A549 (cell line): ENCODE measurements around the gene BAHD1. TPM values are rescaled to one million over a fixed set of nuclear protein-coding genes. Genes with fewer than 3 reads are reported as not detected.

ENCODE experiments used
- ATAC-seq, 2 experiments: fragments of 200-7000 bp in 1 of 2; fragments of >200 bp in 1 of 2; cut with Nextera tagmentation in 1 of 2; cut with Tn5 transposase in 1 of 2; 3 replicates each; pipeline versions ENCODE4 v1.8.0 to v1.9.1; 2018 to 2020; ENCODE audit warnings: mild to moderate bottlenecking in 1 of 2, moderate library complexity in 1 of 2
- CTCF ChIA-PET: fragments of 300-600 bp; sonication (Branson Sonifier 250); formaldehyde crosslinking; extraction: SDS; loops from one replicate; lab custom pipeline; 2021; ENCODE audit warnings: antibody characterized with exemption, inconsistent platforms; lab: Yijun Ruan, JAX
- POLR2A ChIA-PET: fragments of 350-600 bp; formaldehyde crosslinking; extraction: SDS; loops from one replicate; lab custom pipeline; 2021; ENCODE audit warnings: antibody characterized with exemption, inconsistent platforms; lab: Yijun Ruan, JAX
- DNase-seq, 2 experiments: peaks; one replicate each; pipeline versions ENCODE4 v3.0.0 to v3.0.0-alpha.2; 2011 to 2016; ENCODE audit warnings: low read depth in 1 of 2, low spot score in 1 of 2
- FAIRE-seq: peaks from 2 replicates; lab custom pipeline; 2011; peaks lifted over from hg19 to GRCh38; lab: Jason Lieb, UNC
- H3K27ac ChIP-seq, 2 experiments: fragments of >200 bp; sonication (Bioruptor Twin); formaldehyde crosslinking; 3 replicates each; pipeline ENCODE4 v1.5.1; 2016 to 2017
- H3K4me1 ChIP-seq: fragments of >200 bp; sonication (Bioruptor Twin); formaldehyde crosslinking; 3 replicates; pipeline ENCODE4 v1.6.1; 2016
- H3K4me2 ChIP-seq: fragments of >200 bp; sonication (Bioruptor Twin); formaldehyde crosslinking; 3 replicates; pipeline ENCODE4 v1.6.1; 2016
- H3K4me3 ChIP-seq: fragments of >200 bp; sonication (Bioruptor Twin); formaldehyde crosslinking; 3 replicates; pipeline ENCODE4 v1.5.1; 2016
- H3K9me3 ChIP-seq: fragments of >200 bp; sonication (Bioruptor Twin); formaldehyde crosslinking; 3 replicates; pipeline ENCODE4 v1.6.1; 2016
- ATOH8 ChIP-seq: fragments of 250-450 bp; sonication (Bioruptor Pico); IDR thresholded peaks from 2 replicates; pipeline ENCODE4 v1.5.0; 2020; ENCODE audit warnings: low read depth, mild to moderate bottlenecking, moderate library complexity
- BHLHE40 ChIP-seq: IDR thresholded peaks from 2 replicates; pipeline ENCODE4 v1.6.1; 2012; ENCODE audit warnings: low read depth, low read length, inconsistent platforms
- CBX2 ChIP-seq: fragments of 200-600 bp; sonication (generic); IDR thresholded peaks from 2 replicates; pipeline ENCODE4 v1.6.1; 2016; ENCODE audit warnings: low read depth, mild to moderate bottlenecking, borderline replicate concordance
- CHD2 ChIP-seq: fragments of 150-350 bp; IDR thresholded peaks from 2 replicates; pipeline ENCODE4 v1.6.1; 2014; ENCODE audit warnings: low read length; ENCODE audit not compliant: partially characterized antibody
- EHF ChIP-seq: fragments of 250-450 bp; sonication (Bioruptor Pico); IDR thresholded peaks from 2 replicates; pipeline ENCODE4 v1.5.0; 2020; ENCODE audit warnings: mild to moderate bottlenecking
- HDAC2 ChIP-seq: fragments of 200-600 bp; sonication (generic); IDR thresholded peaks from 2 replicates; pipeline ENCODE4 v1.6.1; 2016
- HEYL ChIP-seq: fragments of 250-450 bp; sonication (Bioruptor Pico); IDR thresholded peaks from 2 replicates; pipeline ENCODE4 v1.8.0; 2021; ENCODE audit warnings: mild to moderate bottlenecking, moderate library complexity
- HMGXB4 ChIP-seq: fragments of 250-450 bp; sonication (Bioruptor Pico); IDR thresholded peaks from 2 replicates; pipeline ENCODE4 v1.5.0; 2021; ENCODE audit warnings: mild to moderate bottlenecking, moderate library complexity, borderline replicate concordance
- HOXB13 ChIP-seq: fragments of 250-450 bp; sonication (Bioruptor Pico); IDR thresholded peaks from 2 replicates; pipeline ENCODE4 v1.5.0; 2020; ENCODE audit warnings: low read depth, mild to moderate bottlenecking, moderate library complexity
- HOXB5 ChIP-seq: fragments of 250-450 bp; sonication (Bioruptor Pico); IDR thresholded peaks from 2 replicates; pipeline ENCODE4 v1.5.0; 2020; ENCODE audit warnings: mild to moderate bottlenecking, moderate library complexity
- KDM1A ChIP-seq: fragments of 200-600 bp; sonication (generic); IDR thresholded peaks from 2 replicates; pipeline ENCODE4 v1.6.1; 2016; ENCODE audit warnings: low read depth, mild to moderate bottlenecking
- KDM5A ChIP-seq: fragments of 200-600 bp; sonication (generic); IDR thresholded peaks from 2 replicates; pipeline ENCODE4 v1.6.1; 2016; ENCODE audit warnings: antibody characterized with exemption, mild to moderate bottlenecking
- MAFK ChIP-seq: fragments of 450-650 bp; IDR thresholded peaks from 2 replicates; pipeline ENCODE4 v1.6.1; 2014; ENCODE audit not compliant: partially characterized antibody
- MAZ ChIP-seq: fragments of 150-350 bp; IDR thresholded peaks from 2 replicates; pipeline ENCODE4 v1.6.1; 2014; ENCODE audit warnings: antibody characterized with exemption, low read depth, low read length, borderline replicate concordance
- NPAS2 ChIP-seq: fragments of 250-450 bp; sonication (Bioruptor Pico); IDR thresholded peaks from 2 replicates; pipeline ENCODE4 v1.8.0; 2022; ENCODE audit warnings: mild to moderate bottlenecking, moderate library complexity, borderline replicate concordance
- PBX3 ChIP-seq: IDR thresholded peaks from 2 replicates; pipeline ENCODE4 v1.6.1; 2012
- PHF8 ChIP-seq: fragments of 200-600 bp; sonication (generic); IDR thresholded peaks from 2 replicates; pipeline ENCODE4 v1.6.1; 2016; ENCODE audit warnings: low read depth, mild to moderate bottlenecking, antibody characterized with exemption, moderate library complexity, borderline replicate concordance
- POLR2A ChIP-seq: IDR thresholded peaks from 2 replicates; pipeline ENCODE4 v1.6.1; 2012; ENCODE audit warnings: mild to moderate bottlenecking, low read length
- RAD21 ChIP-seq, 2 experiments: fragments of >200 bp in 1 of 2; sonication (Bioruptor Twin) in 1 of 2; formaldehyde crosslinking in 1 of 2; IDR thresholded peaks in 1 of 2; conservative IDR thresholded peaks in 1 of 2; 2 replicates in 1 of 2; 3 replicates in 1 of 2; pipeline ENCODE4 v1.6.1; 2012 to 2018; ENCODE audit warnings: inconsistent platforms in 1 of 2
- RFX5 ChIP-seq: fragments of 450-650 bp; IDR thresholded peaks from 2 replicates; pipeline ENCODE4 v1.7.1; 2014; ENCODE audit warnings: antibody characterized with exemption, mild to moderate bottlenecking, moderate library complexity
- RNF2 ChIP-seq: fragments of 200-600 bp; sonication (generic); IDR thresholded peaks from 2 replicates; pipeline ENCODE4 v1.6.1; 2016; ENCODE audit warnings: low read depth, mild to moderate bottlenecking, antibody characterized with exemption, moderate library complexity, borderline replicate concordance
- USF2 ChIP-seq: fragments of 450-650 bp; IDR thresholded peaks from 2 replicates; pipeline ENCODE4 v1.6.1; 2014; ENCODE audit warnings: antibody characterized with exemption
- ZC3H11A ChIP-seq: fragments of 450-650 bp; IDR thresholded peaks from 2 replicates; pipeline ENCODE4 v1.6.1; 2014; ENCODE audit warnings: antibody characterized with exemption, mild to moderate bottlenecking
- ZFP36 ChIP-seq: fragments of 450-650 bp; IDR thresholded peaks from 2 replicates; pipeline ENCODE4 v1.6.1; 2014; ENCODE audit warnings: borderline replicate concordance; ENCODE audit not compliant: partially characterized antibody
- WGBS: methylation state at CpG from one replicate; pipeline ENCODE4 v1.1.6; 2017; ENCODE audit errors: missing lambda C conversion rate; 5-methylcytosine and 5-hydroxymethylcytosine counted together
- polyA plus RNA-seq, 4 experiments: library from polyadenylated mRNA; depleted of rRNA in 3 of 4; stranded (reverse); fragments of >200 nt; fragmentation: RNase III in 1 of 4; extraction: RNeasy Plus Mini Kit Qiagen cat#74134 plus additional on column Dnase treatment in 1 of 4; gene quantifications; 2 replicates in 3 of 4; 3 replicates in 1 of 4; pipeline ENCODE4 v1.2.3, GENCODE V29; 2011 to 2017

Gene BAHD1
- polyA plus RNA-seq, 2 of the 4 experiments (the other 2 are of a cell fraction): 2.3 to 11.1 TPM

GRCh38 chr15:40456738-40457137, 16.0 kb downstream of the BAHD1 start:
- FAIRE-seq (no peak), ATAC-seq (no peak), DNase-seq (no peak)
- peaks cover 34% of the 10 kb centered on the region for H3K4me1 ChIP-seq
- POLR2A ChIA-PET: no interaction called here
- no peak overlapping the region; the same call in 2 of the 3 replicates for H3K4me2 ChIP-seq
- H3K27ac ChIP-seq: peak overlapping the region in 1 of 2 experiments; percentile 86; a peak in 2 of 6 replicates
- no peaks in the 10 kb centered on the region for H3K9me3 ChIP-seq
- TF ChIP-seq ZC3H11A (no peak), ZFP36 (no peak), HMGXB4 (no peak), EHF (no peak), PHF8 (no peak), RNF2 (no peak), MAZ (no peak), KDM5A (no peak), CHD2 (no peak), RAD21 (conservative IDR thresholded peaks at IDR 0.05 in 1 of 2, IDR thresholded peaks at IDR 0.05 in 1 of 2) (no peak), HOXB5 (CRISPR knock-in tag) (no peak), POLR2A (no peak), HOXB13 (CRISPR knock-in tag) (no peak), USF2 (no peak), HDAC2 (no peak)
- CTCF ChIA-PET: interaction anchor here (3.6 kb wide), 1 partner anchor 50 kb away, joined by 12 read pairs; no protein-coding TSS in a partner anchor
- H3K4me3 ChIP-seq: no peak overlapping the region
- WGBS: 90% methylated on average over 4 of the region's 4 CpGs

GRCh38 chr15:40458495-40459371, 18.0 kb downstream of the BAHD1 start:
- DNase-seq (no peak), FAIRE-seq (no peak), ATAC-seq (no peak)
- 83% methylated on average over 4 of the region's 37 CpGs for WGBS
- CTCF ChIA-PET: interaction anchor here (1.4 to 3.6 kb wide), 3 partner anchors 8 to 48 kb away, joined by 3 to 12 read pairs (median 3); no protein-coding TSS in a partner anchor
- H3K9me3 ChIP-seq: no peaks in the 10 kb centered on the region
- TF ChIP-seq RFX5 (no peak), RAD21 (conservative IDR thresholded peaks at IDR 0.05 in 1 of 2, IDR thresholded peaks at IDR 0.05 in 1 of 2) (no peak)
- no peak overlapping the region for H3K4me2 ChIP-seq
- no peak overlapping the region for H3K27ac ChIP-seq
- POLR2A ChIA-PET: no interaction called here
- H3K4me1 ChIP-seq: peaks cover 30% of the 10 kb centered on the region
- no peak overlapping the region for H3K4me3 ChIP-seq

- H3K4me1 ChIP-seq: peaks cover 22% of the 10 kb centered on the region
- DNase-seq (no peak), FAIRE-seq (no peak), ATAC-seq (no peak)
- no peak overlapping the region for H3K27ac ChIP-seq
- no peak overlapping the region for H3K4me3 ChIP-seq
- WGBS: 100% methylated on average over 5 of the region's 19 CpGs
- no peak overlapping the region for H3K4me2 ChIP-seq
- H3K9me3 ChIP-seq: no peaks in the 10 kb centered on the region
- CTCF ChIA-PET: interaction anchor here (3.6 kb wide), 1 partner anchor 47 kb away, joined by 12 read pairs; no protein-coding TSS in a partner anchor
- POLR2A ChIA-PET: interaction anchor here (1.2 kb wide), 1 partner anchor 10 kb away, joined by 3 read pairs; no protein-coding TSS in a partner anchor
- TF ChIP-seq NPAS2 (no peak), RAD21 (conservative IDR thresholded peaks at IDR 0.05 in 1 of 2, IDR thresholded peaks at IDR 0.05 in 1 of 2) (no peak), HOXB13 (CRISPR knock-in tag) (no peak), KDM1A (no peak), ATOH8 (CRISPR knock-in tag) (no peak), HMGXB4 (no peak), HDAC2 (no peak), RFX5 (no peak), HEYL (CRISPR knock-in tag) (no peak), CBX2 (no peak), BHLHE40 (no peak), MAFK (no peak), PBX3 (no peak)
Measured at GRCh38 chr15:40459391-40460015, 18.8 kb downstream of the BAHD1 start.
